ENCODE results near the gene USP20.

- TF ChIP-seq POLR2A (IDR thresholded peaks at IDR 0.05): no peak
- TF ChIP-seq, protein P1, sequence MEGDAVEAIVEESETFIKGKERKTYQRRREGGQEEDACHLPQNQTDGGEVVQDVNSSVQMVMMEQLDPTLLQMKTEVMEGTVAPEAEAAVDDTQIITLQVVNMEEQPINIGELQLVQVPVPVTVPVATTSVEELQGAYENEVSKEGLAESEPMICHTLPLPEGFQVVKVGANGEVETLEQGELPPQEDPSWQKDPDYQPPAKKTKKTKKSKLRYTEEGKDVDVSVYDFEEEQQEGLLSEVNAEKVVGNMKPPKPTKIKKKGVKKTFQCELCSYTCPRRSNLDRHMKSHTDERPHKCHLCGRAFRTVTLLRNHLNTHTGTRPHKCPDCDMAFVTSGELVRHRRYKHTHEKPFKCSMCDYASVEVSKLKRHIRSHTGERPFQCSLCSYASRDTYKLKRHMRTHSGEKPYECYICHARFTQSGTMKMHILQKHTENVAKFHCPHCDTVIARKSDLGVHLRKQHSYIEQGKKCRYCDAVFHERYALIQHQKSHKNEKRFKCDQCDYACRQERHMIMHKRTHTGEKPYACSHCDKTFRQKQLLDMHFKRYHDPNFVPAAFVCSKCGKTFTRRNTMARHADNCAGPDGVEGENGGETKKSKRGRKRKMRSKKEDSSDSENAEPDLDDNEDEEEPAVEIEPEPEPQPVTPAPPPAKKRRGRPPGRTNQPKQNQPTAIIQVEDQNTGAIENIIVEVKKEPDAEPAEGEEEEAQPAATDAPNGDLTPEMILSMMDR (IDR thresholded peaks at IDR 0.05): no peak
These were observed 71.9 kb downstream of the USP20 start for GRCh38 chr9:129907201-129907600.
